ENCODE measurements around the gene KTN1. TPM values are rescaled to one million over a fixed set of nuclear protein-coding genes. Genes with fewer than 3 reads are reported as not detected.

Gene KTN1
- total RNA-seq, 2 donors from 2014 or later = 177 to 272 TPM

GRCh38 chr14:55699131-55700057 lies 119.4 kb downstream of the KTN1 start:
- intact Hi-C loops (cut with DNase I) = loop anchor here (10.0 kb wide), 4 partner anchors 635 to 775 kb away; no protein-coding TSS in a partner anchor
- no peak for DNase-seq (ENCODE audit: low spot score)

- DNase-seq (ENCODE audit: low spot score) = no peak
- intact Hi-C loops (cut with DNase I) = loop anchor here (10.0 kb wide), 4 partner anchors 633 to 773 kb away; no protein-coding TSS in a partner anchor
Observed at GRCh38 chr14:55701638-55702037, 121.6 kb downstream of the KTN1 start.

- intact Hi-C loops (cut with DNase I) = loop anchor here (10.0 kb wide), 4 partner anchors 632 to 772 kb away; no protein-coding TSS in a partner anchor
- no peak for DNase-seq (ENCODE audit: low spot score)
Observed at GRCh38 chr14:55702511-55702910, 122.5 kb downstream of the KTN1 start.

GRCh38 chr14:55704654-55705053 lies 124.6 kb downstream of the KTN1 start:
- intact Hi-C loops (cut with DNase I) = loop anchor here (10.0 kb wide), 4 partner anchors 630 to 770 kb away; no protein-coding TSS in a partner anchor
- DNase-seq (ENCODE audit: low spot score) = no peak

GRCh38 chr14:55705651-55706364 lies 125.8 kb downstream of the KTN1 start:
- intact Hi-C loops (cut with DNase I) = loop anchor here (10.0 kb wide), 4 partner anchors 629 to 769 kb away; no protein-coding TSS in a partner anchor
- no peak for DNase-seq (ENCODE audit: low spot score)

- no peak for DNase-seq (ENCODE audit: low spot score)
- intact Hi-C loops (cut with DNase I) = loop anchor here (10.0 kb wide), 4 partner anchors 628 to 768 kb away; no protein-coding TSS in a partner anchor
Observed at GRCh38 chr14:55706365-55706684, 126.3 kb downstream of the KTN1 start.

GRCh38 chr14:55706893-55707292 lies 126.9 kb downstream of the KTN1 start:
- no peak for DNase-seq (ENCODE audit: low spot score)
- intact Hi-C loops (cut with DNase I) = loop anchor here (10.0 kb wide), 4 partner anchors 628 to 768 kb away; no protein-coding TSS in a partner anchor

- intact Hi-C loops (cut with DNase I) = loop anchor here (10.0 kb wide), 4 partner anchors 627 to 767 kb away; no protein-coding TSS in a partner anchor
- no peak for DNase-seq (ENCODE audit: low spot score)
Observed at GRCh38 chr14:55707365-55707804, 127.4 kb downstream of the KTN1 start.

- intact Hi-C loops (cut with DNase I) = no loop called here
- no peak for DNase-seq (ENCODE audit: low spot score)
Observed at GRCh38 chr14:55710506-55711041, 130.6 kb downstream of the KTN1 start.

GRCh38 chr14:55711175-55711811 lies 131.3 kb downstream of the KTN1 start:
- no peak for DNase-seq (ENCODE audit: low spot score)
- intact Hi-C loops (cut with DNase I) = no loop called here

- intact Hi-C loops (cut with DNase I) = no loop called here
- no peak for DNase-seq (ENCODE audit: low spot score)
Observed at GRCh38 chr14:55712491-55712890, 132.5 kb downstream of the KTN1 start.

GRCh38 chr14:55713486-55713885 lies 133.5 kb downstream of the KTN1 start:
- no peak for DNase-seq (ENCODE audit: low spot score)
- intact Hi-C loops (cut with DNase I) = no loop called here

- intact Hi-C loops (cut with DNase I) = no loop called here
- no peak for DNase-seq (ENCODE audit: low spot score)
Observed at GRCh38 chr14:55715889-55716288, 135.9 kb downstream of the KTN1 start.

- intact Hi-C loops (cut with DNase I) = no loop called here
- no peak for DNase-seq (ENCODE audit: low spot score)
Observed at GRCh38 chr14:55717621-55718020, 137.6 kb downstream of the KTN1 start.

- intact Hi-C loops (cut with DNase I) = no loop called here
Observed at GRCh38 chr14:55718551-55718950, 138.5 kb downstream of the KTN1 start.

GRCh38 chr14:55720796-55721195 lies 140.8 kb downstream of the KTN1 start:
- intact Hi-C loops (cut with DNase I) = no loop called here
- DNase-seq (ENCODE audit: low spot score) = no peak

More at GRCh38 chr14:55718551-55718950, 138.5 kb downstream of the KTN1 start:
- no peak for DNase-seq (ENCODE audit: low spot score)

GRCh38 chr14:55721353-55721752 lies 141.3 kb downstream of the KTN1 start:
- intact Hi-C loops (cut with DNase I) = no loop called here
- DNase-seq (ENCODE audit: low spot score) = no peak

GRCh38 chr14:55722054-55722453 lies 142.0 kb downstream of the KTN1 start:
- intact Hi-C loops (cut with DNase I) = no loop called here
- DNase-seq (ENCODE audit: low spot score) = no peak

- no peak for DNase-seq (ENCODE audit: low spot score)
- intact Hi-C loops (cut with DNase I) = no loop called here
Observed at GRCh38 chr14:55724736-55725135, 144.7 kb downstream of the KTN1 start.
